ENCODE measurements around the gene CCNQ. TPM values are rescaled to one million over a fixed set of nuclear protein-coding genes. Genes with fewer than 3 reads are reported as not detected.

The CCNQ gene
- total and polyA plus RNA-seq, 4 donors, result 14.8 to 29.3 (median 24.2) TPM

Other genes starting within 250 kb of the CCNQ start
- not detected for gene PNMA6E, start 197.8 kb downstream of the CCNQ start, total RNA-seq
- not detected for gene PNMA6E, start 197.8 kb downstream of the CCNQ start, polyA plus RNA-seq (ENCODE audit: insufficient read length in 2 of 2)
- gene ZFP92, start 187.7 kb downstream of the CCNQ start, total RNA-seq, result 1 to 10 TPM; 1.6 to 1.8 TPM
- gene ZFP92, start 187.7 kb downstream of the CCNQ start, polyA plus RNA-seq (ENCODE audit: insufficient read length in 2 of 2), result 1 to 10 TPM; 2.6 to 2.7 TPM
- gene TREX2, start 153.1 kb downstream of the CCNQ start, total RNA-seq, result under 1 TPM in 1 of 2 donors, not detected in 1; 0.77 TPM
- gene TREX2, start 153.1 kb downstream of the CCNQ start, polyA plus RNA-seq (ENCODE audit: insufficient read length in 2 of 2), result under 1 TPM; 0.41 to 0.50 TPM
- 10 to 100 TPM; 11.6 to 36.2 TPM for gene HAUS7, start 128.6 kb downstream of the CCNQ start, total RNA-seq
- gene HAUS7, start 128.6 kb downstream of the CCNQ start, polyA plus RNA-seq (ENCODE audit: insufficient read length in 2 of 2), result 10 to 100 TPM; 20.3 to 33.4 TPM
- 10 to 100 TPM; 40.2 to 68.0 TPM for gene BGN, start 104.2 kb downstream of the CCNQ start, total RNA-seq
- 100 to 1,000 TPM in 1 of 2 donors, 10 to 100 TPM in 1; 98.9 to 136 TPM for gene BGN, start 104.2 kb downstream of the CCNQ start, polyA plus RNA-seq (ENCODE audit: insufficient read length in 2 of 2)
- gene ATP2B3, start 81.5 kb downstream of the CCNQ start, total RNA-seq, result 10 to 100 TPM; 11.8 to 14.8 TPM
- gene ATP2B3, start 81.5 kb downstream of the CCNQ start, polyA plus RNA-seq (ENCODE audit: insufficient read length in 2 of 2), result 10 to 100 TPM; 18.4 to 20.1 TPM
- under 1 TPM; 0.55 to 0.79 TPM for gene DUSP9, start 48.1 kb upstream of the CCNQ start, total RNA-seq
- 1 to 10 TPM; 2.1 to 3.1 TPM for gene DUSP9, start 48.1 kb upstream of the CCNQ start, polyA plus RNA-seq (ENCODE audit: insufficient read length in 2 of 2)
- gene PNCK, start 74.7 kb upstream of the CCNQ start, total RNA-seq, result 10 to 100 TPM; 24.2 to 38.6 TPM
- gene PNCK, start 74.7 kb upstream of the CCNQ start, polyA plus RNA-seq (ENCODE audit: insufficient read length in 2 of 2), result 100 to 1,000 TPM; 131 to 142 TPM
- gene SLC6A8, start 88.8 kb upstream of the CCNQ start, total RNA-seq, result 10 to 100 TPM; 22.3 to 22.5 TPM
- gene SLC6A8, start 88.8 kb upstream of the CCNQ start, polyA plus RNA-seq (ENCODE audit: insufficient read length in 2 of 2), result 10 to 100 TPM; 72.5 to 77.0 TPM
- 100 to 1,000 TPM; 106 to 121 TPM for gene BCAP31, start 125.2 kb upstream of the CCNQ start, total RNA-seq
- gene BCAP31, start 125.2 kb upstream of the CCNQ start, polyA plus RNA-seq (ENCODE audit: insufficient read length in 2 of 2), result 100 to 1,000 TPM; 166 to 173 TPM
- 1 to 10 TPM; 4.1 to 7.7 TPM for gene ABCD1, start 125.7 kb upstream of the CCNQ start, total RNA-seq
- gene ABCD1, start 125.7 kb upstream of the CCNQ start, polyA plus RNA-seq (ENCODE audit: insufficient read length in 2 of 2), result 10 to 100 TPM in 1 of 2 donors, 1 to 10 TPM in 1; 9.4 to 10.6 TPM
- gene PLXNB3, start 165.1 kb upstream of the CCNQ start, total RNA-seq, result 10 to 100 TPM; 14.6 to 21.7 TPM
- gene PLXNB3, start 165.1 kb upstream of the CCNQ start, polyA plus RNA-seq (ENCODE audit: insufficient read length in 2 of 2), result 100 to 1,000 TPM; 132 to 136 TPM
- 1 to 10 TPM; 1.2 to 1.3 TPM for gene SRPK3, start 181.9 kb upstream of the CCNQ start, total RNA-seq
- 10 to 100 TPM in 1 of 2 donors, 1 to 10 TPM in 1; 7.5 to 10.6 TPM for gene SRPK3, start 181.9 kb upstream of the CCNQ start, polyA plus RNA-seq (ENCODE audit: insufficient read length in 2 of 2)
- 10 to 100 TPM; 36.3 to 59.0 TPM for gene IDH3G, start 195.2 kb upstream of the CCNQ start, total RNA-seq
- gene IDH3G, start 195.2 kb upstream of the CCNQ start, polyA plus RNA-seq (ENCODE audit: insufficient read length in 2 of 2), result 100 to 1,000 TPM; 122 to 138 TPM
- gene SSR4, start 195.5 kb upstream of the CCNQ start, total RNA-seq, result 100 to 1,000 TPM in 1 of 2 donors, 10 to 100 TPM in 1; 95.5 to 317 TPM
- 100 to 1,000 TPM; 166 to 186 TPM for gene SSR4, start 195.5 kb upstream of the CCNQ start, polyA plus RNA-seq (ENCODE audit: insufficient read length in 2 of 2)
- gene PDZD4, start 231.4 kb upstream of the CCNQ start, total RNA-seq, result 10 to 100 TPM; 49.2 to 57.0 TPM
- 100 to 1,000 TPM; 228 to 243 TPM for gene PDZD4, start 231.4 kb upstream of the CCNQ start, polyA plus RNA-seq (ENCODE audit: insufficient read length in 2 of 2)

Measured in spinal cord (tissue), 4 donors.